ENCODE data around the gene RPS6KA1.

The RPS6KA1 gene

DNA sequence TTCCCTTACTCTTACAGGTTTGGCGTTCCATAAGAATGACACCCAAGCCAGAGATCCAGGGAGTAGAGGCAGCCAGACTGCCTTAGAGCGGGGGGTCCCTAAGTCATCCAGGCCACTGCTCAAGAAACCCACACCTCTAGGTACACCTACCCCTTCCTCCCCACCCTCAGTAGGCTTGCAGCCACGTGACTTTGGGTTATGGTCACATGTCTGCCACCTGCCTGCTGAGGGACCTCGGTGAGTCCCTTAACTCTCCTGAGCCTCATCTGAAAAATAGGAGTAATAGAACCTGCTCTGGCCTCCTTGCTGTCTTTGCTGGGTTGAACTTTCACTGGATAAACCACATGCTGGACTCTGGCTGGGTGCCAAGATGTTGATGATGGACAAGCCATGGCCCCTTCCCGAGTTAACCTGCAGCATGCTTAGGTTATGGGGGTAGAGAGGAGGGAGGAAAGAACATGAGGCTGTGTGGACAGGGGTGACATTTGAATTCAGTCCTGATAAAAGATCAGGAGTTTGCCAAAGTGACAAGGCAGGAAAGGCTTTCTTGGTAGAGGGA lies 4.5 kb downstream of the RPS6KA1 start:
- DNase-seq: no peak

DNA sequence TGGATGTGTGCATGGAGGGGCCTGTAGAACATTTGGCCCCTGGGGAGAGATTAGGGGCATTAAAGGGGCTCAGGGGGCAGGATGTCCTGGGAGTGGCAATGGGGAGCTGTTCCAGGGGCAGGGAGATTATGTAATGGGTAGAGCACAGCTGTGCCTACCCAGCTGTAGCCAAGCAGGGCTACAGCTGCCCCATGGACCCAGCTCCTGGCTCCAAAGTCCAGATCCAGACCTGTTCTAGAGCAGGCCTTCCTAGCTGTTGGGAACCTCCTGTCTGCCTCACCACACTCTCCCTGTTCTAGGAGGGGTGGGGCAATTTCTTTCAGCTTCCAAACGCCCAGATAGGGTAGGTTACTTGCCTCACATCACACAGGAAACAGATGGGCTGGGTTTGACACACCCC lies 5.6 kb downstream of the RPS6KA1 start:
- DNase-seq: no peak

DNA sequence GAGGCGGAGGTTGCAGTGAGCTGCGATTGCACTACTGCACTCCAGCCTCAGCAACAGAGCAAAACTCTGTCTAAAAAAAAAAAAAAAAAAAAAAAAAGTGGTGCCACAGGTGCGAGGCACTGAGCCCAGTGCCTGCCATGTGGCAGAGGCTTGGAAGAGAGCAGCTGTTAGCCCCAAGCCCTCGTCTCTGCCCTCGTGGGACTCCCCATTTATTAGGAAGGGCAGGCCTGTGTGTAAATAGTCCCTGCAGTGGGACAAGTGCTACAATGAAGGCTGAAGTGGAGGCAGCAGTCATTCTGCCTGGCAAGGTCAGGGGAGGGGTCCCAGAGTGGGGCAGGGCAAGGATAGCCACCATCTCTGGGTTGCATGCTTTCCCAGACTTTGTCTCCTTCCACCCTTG lies 6.5 kb downstream of the RPS6KA1 start:
- no peak for DNase-seq

DNA sequence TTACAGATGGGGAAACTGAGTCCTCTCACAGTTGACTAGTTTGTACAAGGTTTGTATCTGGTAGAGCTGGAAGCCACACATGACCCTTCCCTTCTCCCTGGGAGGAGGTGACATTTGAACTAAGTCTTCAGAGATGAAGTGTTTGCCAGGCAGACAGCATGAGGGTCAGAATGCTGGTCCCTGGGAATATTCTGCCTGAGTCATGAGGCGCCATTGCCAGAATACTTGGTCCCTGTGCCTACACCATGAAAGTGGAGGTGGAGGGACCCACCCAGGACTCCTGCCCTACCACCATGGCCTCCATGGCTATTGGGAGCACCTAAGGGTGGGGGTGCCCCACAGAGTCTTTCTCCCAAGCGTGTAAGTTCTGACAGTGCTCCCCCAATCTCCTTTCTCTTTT lies 7.0 kb downstream of the RPS6KA1 start:
- no peak for DNase-seq

GRCh38 chr1:26537951-26538352 lies 8.4 kb downstream of the RPS6KA1 start:
- no peak for DNase-seq

- DNase-seq: peak in 1 of 2 experiments; percentile 34
These were observed 9.2 kb downstream of the RPS6KA1 start for GRCh38 chr1:26538480-26539412.

DNA sequence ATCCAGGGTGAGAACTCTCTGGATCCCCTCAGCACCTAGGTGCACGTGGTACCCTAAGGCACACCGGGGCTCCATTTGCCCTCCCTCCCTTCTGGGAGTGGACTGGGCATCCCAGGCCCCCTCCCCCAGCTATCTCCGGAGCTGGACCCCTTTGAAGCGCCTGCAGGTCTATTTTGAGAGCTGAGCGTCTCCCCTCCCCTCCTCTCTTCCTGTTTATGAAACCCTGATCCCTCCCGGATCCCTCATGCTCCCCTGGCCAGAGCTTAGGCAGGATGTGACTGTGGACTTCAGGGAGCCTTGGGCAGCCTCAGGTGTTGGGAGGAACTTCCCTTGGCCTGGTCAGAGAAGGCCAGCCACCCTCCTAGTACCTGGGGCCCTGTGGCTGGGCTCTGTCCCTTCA lies 10.2 kb downstream of the RPS6KA1 start:
- no peak for DNase-seq

GRCh38 chr1:26540351-26540750 lies 10.8 kb downstream of the RPS6KA1 start:
- DNase-seq: no peak

DNA sequence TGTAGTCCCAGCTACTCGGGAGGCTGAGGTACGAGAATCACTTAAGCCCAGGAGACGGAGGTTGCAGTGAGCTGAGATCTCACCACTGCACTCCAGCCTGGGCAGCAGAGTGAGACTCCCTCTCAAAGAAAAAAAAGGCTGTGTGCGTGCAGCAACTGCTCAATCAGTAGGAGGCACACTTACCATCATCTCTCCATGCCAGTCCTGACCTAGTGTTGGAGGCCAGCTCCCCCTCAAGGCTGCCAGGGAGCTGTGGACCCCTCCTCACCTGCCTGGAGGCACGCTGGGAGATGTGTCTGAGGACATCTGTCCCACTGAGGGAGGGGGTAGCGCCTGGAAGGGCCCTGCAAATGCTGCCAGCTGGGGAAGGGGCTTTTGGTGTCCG lies 11.9 kb downstream of the RPS6KA1 start:
- DNase-seq: no peak

- DNase-seq: no peak
These were observed 12.5 kb downstream of the RPS6KA1 start for GRCh38 chr1:26541816-26542711.

GRCh38 chr1:26542771-26543451 lies 13.3 kb downstream of the RPS6KA1 start:
- DNase-seq: no peak

- DNase-seq: no peak
These were observed 13.9 kb downstream of the RPS6KA1 start for GRCh38 chr1:26543462-26543861.

GRCh38 chr1:26544126-26544525 lies 14.6 kb downstream of the RPS6KA1 start:
- no peak for DNase-seq

DNA sequence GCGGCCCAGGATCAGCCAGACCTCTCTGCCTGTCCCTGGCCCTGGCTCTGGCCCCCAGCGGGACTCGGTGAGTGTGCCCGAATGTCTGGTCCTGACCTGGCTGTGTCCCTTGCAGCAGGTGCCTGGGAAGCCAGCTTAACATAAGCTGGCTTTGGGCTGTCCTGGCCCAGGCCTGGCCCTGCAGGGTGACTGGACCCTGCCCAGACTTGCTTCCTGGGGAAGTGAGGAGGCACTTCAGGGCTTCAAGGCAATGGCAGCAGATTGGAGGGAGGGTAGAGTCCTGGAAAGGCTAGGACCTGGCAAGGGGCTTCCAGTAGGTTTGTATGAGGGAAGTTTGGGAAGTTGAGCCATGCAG lies 16.4 kb downstream of the RPS6KA1 start:
- no peak for DNase-seq

DNA sequence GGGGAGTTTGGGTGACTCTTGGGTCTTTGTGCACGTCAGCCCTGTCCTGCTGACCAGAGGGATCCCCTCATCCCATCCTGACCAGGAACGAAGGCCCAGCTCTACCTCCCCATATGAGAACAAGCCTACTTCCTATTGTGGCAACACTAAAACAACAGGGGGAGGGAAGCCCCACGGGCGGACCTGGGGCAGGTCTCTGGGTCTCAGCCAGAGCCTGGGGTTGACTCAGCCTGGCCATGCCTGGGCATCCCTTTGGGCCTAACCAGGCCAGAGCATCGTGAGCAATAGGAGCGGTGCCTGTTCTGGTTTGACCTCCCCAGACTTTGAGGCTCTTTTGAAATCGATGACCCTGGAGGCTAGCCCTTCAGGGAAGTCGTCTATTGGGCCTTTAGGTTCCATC lies 16.8 kb downstream of the RPS6KA1 start:
- DNase-seq: no peak

DNA sequence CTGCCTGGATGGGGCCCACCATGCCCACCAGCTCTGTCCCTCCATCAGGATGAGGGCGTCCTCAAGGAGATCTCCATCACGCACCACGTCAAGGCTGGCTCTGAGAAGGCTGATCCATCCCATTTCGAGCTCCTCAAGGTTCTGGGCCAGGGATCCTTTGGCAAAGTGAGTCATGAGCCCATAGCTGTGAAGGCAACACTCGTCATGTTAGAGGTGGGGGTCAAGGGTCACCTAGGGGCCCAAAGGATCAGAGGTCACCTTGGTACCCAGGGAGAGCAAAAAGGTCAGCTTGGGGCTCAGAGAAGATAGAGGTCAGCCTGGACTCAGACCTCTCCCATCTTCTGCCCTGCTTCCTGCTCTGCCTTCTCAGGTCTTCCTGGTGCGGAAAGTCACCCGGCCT lies 17.3 kb downstream of the RPS6KA1 start:
- no peak for DNase-seq

- no peak for DNase-seq
These were observed 19.3 kb downstream of the RPS6KA1 start for GRCh38 chr1:26548841-26549240.

DNA sequence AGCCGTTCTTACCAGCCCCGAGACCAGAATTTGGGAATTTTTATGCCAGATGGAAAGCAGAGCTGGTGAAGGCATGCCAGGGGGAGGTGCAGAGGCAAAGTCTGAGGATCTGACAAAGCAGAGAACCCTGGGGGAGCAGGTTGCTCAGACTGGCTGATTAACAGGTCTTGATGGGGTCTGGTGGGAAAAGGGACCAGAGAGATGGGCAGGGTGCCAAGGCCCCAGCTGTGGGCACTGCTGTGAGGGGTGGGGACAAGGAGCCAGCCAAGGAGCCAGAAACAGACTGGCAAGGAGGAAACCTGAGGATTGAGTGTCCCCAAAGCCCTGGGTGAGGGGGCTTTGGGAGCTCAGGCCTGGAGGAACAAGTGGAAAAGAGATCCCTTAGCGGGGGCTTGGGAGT lies 21.4 kb downstream of the RPS6KA1 start:
- DNase-seq: no peak

DNA sequence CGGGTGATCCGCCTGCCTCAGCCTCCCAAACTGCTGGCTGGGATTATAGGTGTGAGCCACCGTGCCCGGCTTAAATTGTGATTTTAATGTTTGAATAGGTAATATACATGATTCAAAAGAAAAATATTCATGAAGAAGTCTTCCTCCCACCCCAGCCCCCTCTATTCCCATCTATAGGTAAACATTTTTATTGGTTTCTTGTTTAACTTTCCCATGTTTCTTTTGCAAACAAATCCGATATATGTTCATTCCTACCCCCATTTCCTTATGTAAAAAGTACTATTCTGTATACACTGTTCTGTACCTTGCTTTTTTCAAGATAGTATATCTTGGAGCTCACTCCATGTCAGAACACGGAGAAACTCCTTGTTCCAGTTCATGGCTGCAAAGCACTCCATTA lies 23.2 kb downstream of the RPS6KA1 start:
- DNase-seq: no peak

DNA sequence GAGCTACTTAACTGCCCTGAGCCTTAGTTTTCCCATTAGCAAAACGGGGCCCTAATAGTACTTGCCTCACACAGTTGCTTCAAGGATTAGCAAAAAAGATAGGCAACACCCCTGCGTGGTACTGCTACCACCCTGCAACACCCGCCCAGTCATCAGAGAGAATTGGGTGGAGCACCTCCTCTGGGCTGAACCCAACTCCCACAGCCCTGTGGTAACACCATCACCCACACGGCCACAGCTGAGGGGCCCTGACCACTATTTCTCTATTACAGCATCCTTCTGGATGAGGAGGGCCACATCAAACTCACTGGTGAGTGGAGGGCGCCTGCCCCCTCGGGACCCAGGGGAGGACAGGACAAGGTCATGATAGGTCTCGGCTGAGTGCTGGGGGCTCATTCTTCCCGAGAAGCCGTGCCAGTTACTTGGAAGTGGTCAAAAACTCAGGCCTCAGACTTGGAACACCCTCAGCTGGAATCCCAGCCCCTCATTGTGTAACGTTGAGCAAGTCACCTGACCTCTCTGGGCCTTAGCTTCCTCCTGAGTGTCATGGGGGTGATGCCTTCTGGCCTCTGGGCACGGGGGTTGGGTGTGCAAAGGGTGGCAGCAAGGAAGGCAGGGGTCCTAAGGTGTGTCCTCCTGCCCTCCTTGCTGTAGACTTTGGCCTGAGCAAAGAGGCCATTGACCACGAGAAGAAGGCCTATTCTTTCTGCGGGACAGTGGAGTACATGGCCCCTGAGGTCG lies 24.6 kb downstream of the RPS6KA1 start:
- DNase-seq: no peak

- no peak for DNase-seq
These were observed 25.2 kb downstream of the RPS6KA1 start for GRCh38 chr1:26554781-26555180.

- no peak for DNase-seq
These were observed 26.0 kb downstream of the RPS6KA1 start for GRCh38 chr1:26555550-26555981.
